A673 (cell line): ENCODE data around the gene GABARAP. TPM values are rescaled to one million over a fixed set of nuclear protein-coding genes. Genes with fewer than 3 reads are reported as not detected.

Experiments
- BruUV-seq: library from RNA; stranded (reverse); fragments of 400-500 nt; replicated peaks from 2 replicates; lab custom pipeline; 2021; lab: Mats Ljungman, UMichigan
- CTCF ChIA-PET: fragments of 300-600 bp; sonication (Branson Sonifier 250); formaldehyde crosslinking; loops from one replicate; lab custom pipeline; 2022; ENCODE audit warnings: antibody characterized with exemption; lab: Charles Lee
- POLR2A ChIA-PET: fragments of 300-600 bp; sonication (Branson Sonifier 250); formaldehyde crosslinking; loops from one replicate; lab custom pipeline; 2022; ENCODE audit warnings: antibody characterized with exemption; ENCODE audit not compliant: low non-redundant PET; lab: Charles Lee
- DNase-seq: peaks from one replicate; pipeline ENCODE4 v3.0.0-alpha.2; 2015; ENCODE audit warnings: low spot score
- H3K27ac ChIP-seq: fragments of 200-600 bp; sonication (generic); 2 replicates; pipeline ENCODE4 v1.5.1; 2016; ENCODE audit warnings: mixed run types, low read depth, mild to moderate bottlenecking, mixed read lengths, antibody characterized with exemption, low read length; ENCODE audit not compliant: poor library complexity, severe bottlenecking
- H3K27me3 ChIP-seq: fragments of 200-600 bp; sonication (generic); replicated peaks from 2 replicates; pipeline ENCODE4 v1.6.1; 2017; ENCODE audit warnings: mixed run types, low read depth, mild to moderate bottlenecking, mixed read lengths, antibody characterized with exemption, low read length; ENCODE audit not compliant: insufficient read depth, poor library complexity
- H3K36me3 ChIP-seq: fragments of 200-600 bp; sonication (generic); 2 replicates; pipeline ENCODE4 v1.6.1; 2016; ENCODE audit warnings: mixed run types, mild to moderate bottlenecking, mixed read lengths, antibody characterized with exemption, low read length; ENCODE audit not compliant: insufficient read depth, poor library complexity, severe bottlenecking
- H3K4me1 ChIP-seq: fragments of 200-600 bp; sonication (generic); 2 replicates; pipeline ENCODE4 v1.6.1; 2017; ENCODE audit warnings: mixed run types, mild to moderate bottlenecking, mixed read lengths, antibody characterized with exemption, low read length; ENCODE audit not compliant: insufficient read depth, poor library complexity, severe bottlenecking
- H3K4me3 ChIP-seq: fragments of 200-600 bp; sonication (generic); 2 replicates; pipeline ENCODE4 v1.5.1; 2016; ENCODE audit warnings: low read depth, mixed run types, mild to moderate bottlenecking, mixed read lengths, low read length; ENCODE audit not compliant: poor library complexity, severe bottlenecking
- H3K9me3 ChIP-seq: fragments of 200-600 bp; sonication (generic); 2 replicates; pipeline ENCODE4 v1.6.1; 2016; ENCODE audit warnings: mixed run types, low read depth, mild to moderate bottlenecking, mixed read lengths, antibody characterized with exemption, low read length; ENCODE audit not compliant: poor library complexity, severe bottlenecking
- CTCF ChIP-seq: fragments of 300-800, 200-600 bp; sonication (generic); conservative IDR thresholded peaks from 2 replicates; pipeline ENCODE4 v1.5.1; 2017; ENCODE audit warnings: low read depth, mild to moderate bottlenecking, antibody characterized with exemption, low read length, moderate library complexity, mixed read lengths
- EZH2 ChIP-seq: fragments of 200-600 bp; sonication (generic); IDR thresholded peaks from 2 replicates; pipeline ENCODE4 v1.6.1; 2017; ENCODE audit warnings: borderline replicate concordance, low read depth, mild to moderate bottlenecking, mixed read lengths, antibody characterized with exemption, low read length; ENCODE audit not compliant: poor library complexity, severe bottlenecking
- intact Hi-C: fragments of 100-400 bp; cut with micrococcal nuclease; formaldehyde crosslinking; loops from one replicate; pipeline ENCODE4 v1.10.0; 2022; ENCODE audit not compliant: unreplicated experiment
- total RNA-seq: library from RNA; stranded (reverse); gene quantifications from 2 replicates; pipeline ENCODE4 v1.2.3, GENCODE V29; 2021

The GABARAP gene
- total RNA-seq, 1 experiment from 2014 or later: 296 TPM

DNA sequence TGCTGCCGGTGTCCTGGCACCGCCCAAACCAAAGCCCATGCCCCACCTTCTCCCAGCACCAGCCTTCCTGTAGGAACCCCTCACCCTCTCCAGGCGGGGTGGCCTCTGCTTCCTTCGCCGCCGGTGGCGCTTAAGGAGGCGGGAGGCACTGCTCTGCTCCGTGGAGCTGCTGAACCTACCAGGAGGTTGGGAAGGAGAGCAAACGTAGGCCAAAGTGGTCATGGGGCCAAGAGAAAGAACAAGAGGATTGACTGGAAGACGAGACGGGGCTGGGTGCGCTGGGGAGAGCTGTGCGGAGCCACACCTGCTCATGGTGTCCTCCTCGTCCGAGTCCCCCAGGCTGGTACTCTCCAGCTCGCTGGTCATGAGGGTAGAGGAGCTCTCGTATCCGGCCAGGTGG lies 12.7 kb downstream of the GABARAP start:
- intact Hi-C loops: no loop called here
- BruUV-seq: no TSS peak
- Histone ChIP-seq H3K4me3 (no peak overlapping the region), H3K9me3 (no peaks in the 10 kb centered on the region), H3K4me1 (peaks cover 8% of the 10 kb centered on the region), H3K27ac (no peak overlapping the region), H3K27me3 (no peaks in the 10 kb centered on the region), H3K36me3 (peaks cover 65% of the 10 kb centered on the region)
- ChIA-PET CTCF (no interaction called here), POLR2A (no interaction called here)
- TF ChIP-seq EZH2 (no peak), CTCF (no peak)
- DNase-seq: no peak

GRCh38 chr17:7228920-7229319 lies 13.3 kb downstream of the GABARAP start:
- H3K9me3 ChIP-seq: no peaks in the 10 kb centered on the region
- no peak overlapping the region for H3K27ac ChIP-seq
- H3K4me1 ChIP-seq: peaks cover 8% of the 10 kb centered on the region
- ChIA-PET CTCF (no interaction called here), POLR2A (no interaction called here)
- H3K4me3 ChIP-seq: no peak overlapping the region
- BruUV-seq: no TSS peak
- DNase-seq: no peak
- intact Hi-C loops: no loop called here
- no peaks in the 10 kb centered on the region for H3K27me3 ChIP-seq
- TF ChIP-seq CTCF: no peak
- no peak for TF ChIP-seq EZH2
- H3K36me3 ChIP-seq: peaks cover 70% of the 10 kb centered on the region

DNA sequence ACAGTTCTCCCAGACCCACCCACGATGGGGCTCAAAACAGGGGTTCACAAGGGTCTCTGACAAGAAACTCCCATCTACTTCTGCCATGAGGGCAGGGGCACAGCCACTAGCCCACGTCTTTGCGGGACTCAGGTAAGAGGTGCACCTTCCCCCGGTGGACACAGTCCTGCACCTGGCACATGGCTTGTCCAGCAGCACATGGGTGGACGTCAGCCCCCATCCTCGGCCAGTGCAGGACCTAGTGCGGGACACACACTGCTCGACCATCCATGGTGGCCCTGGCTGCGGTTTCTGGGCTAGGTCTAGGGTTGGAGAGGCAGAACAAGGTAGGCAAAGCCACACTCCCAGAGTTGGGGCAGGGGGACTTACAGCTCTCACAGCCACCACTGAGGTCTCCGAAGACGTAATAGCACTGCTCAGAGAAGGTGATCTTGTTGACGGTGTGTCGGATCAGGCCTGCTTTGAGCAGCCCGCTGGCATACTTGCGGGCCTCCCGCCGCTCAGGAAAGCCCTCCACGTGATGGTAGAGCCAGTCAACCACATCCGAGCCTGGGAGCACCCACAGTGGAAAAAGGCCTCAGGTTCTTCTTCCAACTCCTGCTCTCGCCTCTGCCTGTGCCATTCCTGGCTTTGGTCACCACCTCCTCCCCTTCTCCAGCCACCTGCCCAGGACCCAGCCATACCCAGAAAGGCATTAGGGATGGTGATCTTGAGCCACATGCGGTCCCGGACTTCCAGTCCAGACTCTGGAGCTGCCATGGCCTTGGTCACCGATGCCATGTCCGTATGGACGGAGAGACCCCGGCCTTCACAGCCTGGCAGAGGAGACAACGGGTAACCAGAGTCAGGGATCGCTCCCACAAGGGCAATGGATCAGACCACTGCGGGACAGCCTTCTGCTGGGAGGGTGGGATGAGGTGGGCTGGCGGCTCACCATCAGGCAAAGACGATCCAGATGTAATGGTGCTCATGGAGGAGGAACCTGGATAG lies 15.2 kb downstream of the GABARAP start:
- Histone ChIP-seq H3K27me3 (no peaks in the 10 kb centered on the region), H3K27ac (no peak overlapping the region), H3K36me3 (peaks cover 89% of the 10 kb centered on the region), H3K9me3 (no peaks in the 10 kb centered on the region), H3K4me1 (peaks cover 3% of the 10 kb centered on the region), H3K4me3 (no peak overlapping the region)
- BruUV-seq: no TSS peak
- no peak for DNase-seq
- TF ChIP-seq EZH2: no peak
- TF ChIP-seq CTCF: no peak
- intact Hi-C loops: no loop called here
- CTCF ChIA-PET: no interaction called here
- POLR2A ChIA-PET: no interaction called here
